ENCODE data around the gene FNIP1.

The FNIP1 gene

GRCh38 chr5:131824631-131825030, 27.8 kb upstream of the FNIP1 start:
- Mint-ChIP-seq H3K27ac (no peak overlapping the region), H3K4me1 (no peaks in the 10 kb centered on the region), H3K4me3 (no peak overlapping the region), H3K9me3 (peaks cover 23% of the 10 kb centered on the region), H3K36me3 (ENCODE audit: low read depth) (no peaks in the 10 kb centered on the region), H3K27me3 (ENCODE audit: low read depth, poor library complexity) (no peaks in the 10 kb centered on the region)
- no peak for TF ChIP-seq CTCF (IDR thresholded peaks at IDR 0.05)
- no peak for DNase-seq

- Mint-ChIP-seq H3K4me1 (no peaks in the 10 kb centered on the region), H3K27ac (no peak overlapping the region), H3K9me3 (peaks cover 19% of the 10 kb centered on the region), H3K27me3 (ENCODE audit: low read depth, poor library complexity) (no peaks in the 10 kb centered on the region), H3K36me3 (ENCODE audit: low read depth) (no peaks in the 10 kb centered on the region), H3K4me3 (no peak overlapping the region)
- no peak for DNase-seq
- TF ChIP-seq CTCF (IDR thresholded peaks at IDR 0.05) = no peak
Measured at GRCh38 chr5:131821221-131821620, 24.4 kb upstream of the FNIP1 start.

GRCh38 chr5:131818001-131818724, 21.3 kb upstream of the FNIP1 start:
- no peak for TF ChIP-seq CTCF (IDR thresholded peaks at IDR 0.05)
- Mint-ChIP-seq H3K36me3 (ENCODE audit: low read depth) (no peaks in the 10 kb centered on the region), H3K4me3 (no peak overlapping the region), H3K27ac (no peak overlapping the region), H3K9me3 (no peaks in the 10 kb centered on the region), H3K27me3 (ENCODE audit: low read depth, poor library complexity) (no peaks in the 10 kb centered on the region), H3K4me1 (no peaks in the 10 kb centered on the region)
- no peak for DNase-seq

GRCh38 chr5:131814990-131815389, 18.2 kb upstream of the FNIP1 start:
- Mint-ChIP-seq H3K27me3 (ENCODE audit: low read depth, poor library complexity) (no peaks in the 10 kb centered on the region), H3K4me1 (no peaks in the 10 kb centered on the region), H3K4me3 (no peak overlapping the region), H3K36me3 (ENCODE audit: low read depth) (no peaks in the 10 kb centered on the region), H3K9me3 (no peaks in the 10 kb centered on the region), H3K27ac (no peak overlapping the region)
- no peak for DNase-seq
- TF ChIP-seq CTCF (IDR thresholded peaks at IDR 0.05) = no peak

GRCh38 chr5:131812371-131813160, 15.7 kb upstream of the FNIP1 start:
- Mint-ChIP-seq H3K27me3 (ENCODE audit: low read depth, poor library complexity) (peaks cover 2% of the 10 kb centered on the region), H3K36me3 (ENCODE audit: low read depth) (no peaks in the 10 kb centered on the region), H3K4me1 (no peaks in the 10 kb centered on the region), H3K27ac (no peak overlapping the region), H3K4me3 (no peak overlapping the region), H3K9me3 (no peaks in the 10 kb centered on the region)
- DNase-seq = no peak
- no peak for TF ChIP-seq CTCF (IDR thresholded peaks at IDR 0.05)
